GM12878 (cell line): ENCODE results near the gene FLACC1.

Source experiments
- EGR1 ChIP-seq, 2 experiments: IDR thresholded peaks; 1 replicate in 1 of 2; 2 replicates in 1 of 2; pipeline ENCODE4 v1.6.1; 2011 to 2012; ENCODE audit warnings: low read depth in 2 of 2, low read length in 2 of 2, borderline replicate concordance in 1 of 2, mild to moderate bottlenecking in 1 of 2, moderate library complexity in 1 of 2
- EP300 ChIP-seq, 2 experiments: fragments of 150-350 bp in 1 of 2; IDR thresholded peaks; 2 replicates each; pipeline ENCODE4 v1.6.1; 2011 to 2012; ENCODE audit warnings: low read depth in 2 of 2, low read length in 2 of 2, borderline replicate concordance in 1 of 2, improper control_type of control experiment in 1 of 2, inconsistent platforms in 1 of 2; ENCODE audit not compliant: control insufficient read depth in 1 of 2
- GABPA ChIP-seq: IDR thresholded peaks from 2 replicates; pipeline ENCODE4 v1.6.1; 2014; ENCODE audit warnings: antibody characterized with exemption, low read depth, mild to moderate bottlenecking, inconsistent platforms
- POLR2A ChIP-seq: IDR thresholded peaks from 2 replicates; pipeline ENCODE4 v1.6.1; 2011; ENCODE audit warnings: low read depth, mild to moderate bottlenecking, low read length
- POLR2AphosphoS5 ChIP-seq: IDR thresholded peaks from 2 replicates; pipeline ENCODE4 v1.6.1; 2011; ENCODE audit warnings: mild to moderate bottlenecking, low read length, inconsistent platforms
- RB1 ChIP-seq: fragments of 450-650 bp; formaldehyde crosslinking; IDR thresholded peaks from 2 replicates; pipeline ENCODE4 v1.6.1; 2017; ENCODE audit warnings: mild to moderate bottlenecking, borderline replicate concordance
- TCF12 ChIP-seq: IDR thresholded peaks from 2 replicates; pipeline ENCODE4 v1.6.1; 2011; ENCODE audit warnings: low read depth, mild to moderate bottlenecking, low read length
- ZNF384 ChIP-seq: IDR thresholded peaks from 2 replicates; pipeline ENCODE4 v1.6.1; 2012; ENCODE audit warnings: low read depth, mild to moderate bottlenecking, low read length, improper control_type of control experiment, borderline replicate concordance
- TF ChIP-seq, protein P1 (sequence below), 3 experiments: IDR thresholded peaks in 2 of 3; conservative IDR thresholded peaks in 1 of 3; 2 replicates each; pipeline ENCODE4 v1.5.1; 2011; ENCODE audit warnings: low read depth in 3 of 3, low read length in 3 of 3, mild to moderate bottlenecking in 3 of 3, control low read depth in 2 of 3, moderate library complexity in 2 of 3, inconsistent platforms in 1 of 3, mixed read lengths in 1 of 3; ENCODE audit not compliant: control insufficient read depth in 2 of 3, insufficient read depth in 1 of 3; ENCODE audit errors: extremely low read depth in 1 of 3
- TF ChIP-seq, protein P2 (sequence below): fragments of 450-650 bp; IDR thresholded peaks from 2 replicates; pipeline ENCODE4 v1.6.1; 2017; ENCODE audit warnings: mild to moderate bottlenecking

DNA sequence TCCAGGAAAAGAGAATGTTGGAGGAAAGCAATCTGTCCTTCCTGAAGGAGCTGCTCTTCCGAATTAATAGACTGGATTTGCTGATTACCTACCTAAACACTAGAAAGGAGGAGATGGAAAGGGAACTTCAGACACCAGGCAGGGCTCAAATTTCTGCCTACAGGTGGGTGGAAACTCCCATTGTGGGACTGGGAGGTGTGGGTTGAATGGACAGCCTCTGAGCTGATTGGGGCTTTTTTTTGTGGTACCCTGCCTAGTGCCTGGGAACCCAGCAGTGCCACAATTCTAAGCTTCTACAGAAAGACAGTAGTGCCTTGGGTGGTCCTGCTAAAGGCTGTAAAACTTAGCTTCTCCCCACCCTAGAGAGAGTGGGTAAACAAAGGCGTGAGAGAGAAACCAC, 90.5 kb downstream of the FLACC1 start:
- TF ChIP-seq EGR1 (IDR thresholded peaks at IDR 0.05; ENCODE audit: borderline replicate concordance in 1 of 2, low read depth in 2 of 2, low read length in 2 of 2) (no peak), POLR2A (no peak), EP300 (IDR thresholded peaks at IDR 0.05; ENCODE audit: borderline replicate concordance in 1 of 2, control insufficient read depth in 1 of 2, low read depth in 2 of 2, low read length in 2 of 2) (no peak), POLR2AphosphoS5 (no peak), TCF12 (no peak), ZNF384 (no peak), GABPA (no peak), RB1 (no peak)
- TF ChIP-seq, protein P1, sequence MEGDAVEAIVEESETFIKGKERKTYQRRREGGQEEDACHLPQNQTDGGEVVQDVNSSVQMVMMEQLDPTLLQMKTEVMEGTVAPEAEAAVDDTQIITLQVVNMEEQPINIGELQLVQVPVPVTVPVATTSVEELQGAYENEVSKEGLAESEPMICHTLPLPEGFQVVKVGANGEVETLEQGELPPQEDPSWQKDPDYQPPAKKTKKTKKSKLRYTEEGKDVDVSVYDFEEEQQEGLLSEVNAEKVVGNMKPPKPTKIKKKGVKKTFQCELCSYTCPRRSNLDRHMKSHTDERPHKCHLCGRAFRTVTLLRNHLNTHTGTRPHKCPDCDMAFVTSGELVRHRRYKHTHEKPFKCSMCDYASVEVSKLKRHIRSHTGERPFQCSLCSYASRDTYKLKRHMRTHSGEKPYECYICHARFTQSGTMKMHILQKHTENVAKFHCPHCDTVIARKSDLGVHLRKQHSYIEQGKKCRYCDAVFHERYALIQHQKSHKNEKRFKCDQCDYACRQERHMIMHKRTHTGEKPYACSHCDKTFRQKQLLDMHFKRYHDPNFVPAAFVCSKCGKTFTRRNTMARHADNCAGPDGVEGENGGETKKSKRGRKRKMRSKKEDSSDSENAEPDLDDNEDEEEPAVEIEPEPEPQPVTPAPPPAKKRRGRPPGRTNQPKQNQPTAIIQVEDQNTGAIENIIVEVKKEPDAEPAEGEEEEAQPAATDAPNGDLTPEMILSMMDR (IDR thresholded peaks at IDR 0.05 in 2 of 3, conservative IDR thresholded peaks at IDR 0.05 in 1 of 3; ENCODE audit: control insufficient read depth in 2 of 3, extremely low read depth in 1 of 3, insufficient read depth in 1 of 3, low read depth in 3 of 3, low read length in 3 of 3): no peak
- TF ChIP-seq, protein P2, sequence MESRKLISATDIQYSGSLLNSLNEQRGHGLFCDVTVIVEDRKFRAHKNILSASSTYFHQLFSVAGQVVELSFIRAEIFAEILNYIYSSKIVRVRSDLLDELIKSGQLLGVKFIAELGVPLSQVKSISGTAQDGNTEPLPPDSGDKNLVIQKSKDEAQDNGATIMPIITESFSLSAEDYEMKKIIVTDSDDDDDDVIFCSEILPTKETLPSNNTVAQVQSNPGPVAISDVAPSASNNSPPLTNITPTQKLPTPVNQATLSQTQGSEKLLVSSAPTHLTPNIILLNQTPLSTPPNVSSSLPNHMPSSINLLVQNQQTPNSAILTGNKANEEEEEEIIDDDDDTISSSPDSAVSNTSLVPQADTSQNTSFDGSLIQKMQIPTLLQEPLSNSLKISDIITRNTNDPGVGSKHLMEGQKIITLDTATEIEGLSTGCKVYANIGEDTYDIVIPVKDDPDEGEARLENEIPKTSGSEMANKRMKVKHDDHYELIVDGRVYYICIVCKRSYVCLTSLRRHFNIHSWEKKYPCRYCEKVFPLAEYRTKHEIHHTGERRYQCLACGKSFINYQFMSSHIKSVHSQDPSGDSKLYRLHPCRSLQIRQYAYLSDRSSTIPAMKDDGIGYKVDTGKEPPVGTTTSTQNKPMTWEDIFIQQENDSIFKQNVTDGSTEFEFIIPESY: no peak
